Hematopoietic multipotent progenitor cell treated with erythropoietin and hydrocortisone succinate and interleukin-3 and kit ligand, for 8 days (in vitro differentiated cells): Measurements from ENCODE around the gene LAMA2.
"Not testable (repeated sequence)": the region's sequence is repeated elsewhere in the genome, so short reads cannot be mapped to it uniquely, and the experiment has no call there.

ENCODE experiments used
- DNase-seq: peaks from one replicate; pipeline ENCODE4 v3.0.0-alpha.2; 2015

The LAMA2 gene

DNA sequence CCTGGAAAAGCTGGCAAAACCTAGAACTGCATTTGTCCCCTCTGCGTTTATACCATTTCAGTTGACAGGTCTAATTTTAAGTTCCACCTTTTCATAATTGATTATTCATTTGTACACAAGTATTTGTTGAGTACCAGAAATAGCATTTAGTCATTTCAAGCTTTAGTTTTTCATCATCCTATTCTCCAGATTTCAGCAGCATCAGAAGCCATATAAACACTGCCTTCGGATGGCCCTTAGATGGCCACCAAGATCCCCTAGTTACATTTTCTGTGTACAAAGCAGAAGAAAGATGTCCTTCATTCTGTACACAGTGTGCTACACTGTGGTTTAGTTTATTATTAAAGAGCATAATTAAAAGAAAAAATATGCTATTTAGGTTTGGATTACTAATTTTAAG lies 131.4 kb downstream of the LAMA2 start:
- DNase-seq = no peak

DNA sequence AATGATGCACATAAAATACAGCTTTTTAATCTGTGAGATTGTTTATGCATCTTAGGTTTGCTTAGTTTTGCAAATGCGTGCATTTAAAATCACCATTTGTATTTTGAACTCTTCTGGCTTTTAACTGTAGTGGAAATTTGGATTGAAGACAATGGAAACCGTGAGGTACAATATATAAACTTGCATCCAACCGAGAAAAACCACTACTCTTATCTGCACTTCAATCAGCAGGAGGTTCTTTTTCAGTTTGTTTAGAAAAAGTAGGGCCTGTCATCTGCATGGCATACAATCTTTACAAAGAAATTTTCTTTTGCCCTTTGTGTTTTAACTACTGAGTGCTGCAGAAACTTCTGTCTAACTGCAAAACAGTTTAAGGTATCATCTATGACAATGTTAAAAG lies 132.8 kb downstream of the LAMA2 start:
- no peak for DNase-seq

DNA sequence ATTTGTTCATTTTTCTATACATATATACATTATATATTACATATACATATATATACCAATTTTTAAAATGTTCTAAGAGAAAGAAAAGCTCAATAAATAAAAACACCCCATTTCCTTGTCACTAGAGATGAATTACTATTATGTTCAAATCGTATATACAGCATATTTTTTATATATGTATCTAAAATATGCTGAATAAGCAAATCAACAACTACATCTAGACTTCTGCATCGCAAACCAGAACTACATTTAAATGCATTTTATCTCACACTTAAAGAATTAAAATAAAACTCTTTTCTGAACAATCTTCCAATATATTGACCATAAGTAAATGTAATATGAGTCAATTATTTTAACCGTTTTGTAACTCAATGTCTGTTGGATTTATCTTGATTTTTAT lies 133.9 kb downstream of the LAMA2 start:
- DNase-seq = no peak

DNA sequence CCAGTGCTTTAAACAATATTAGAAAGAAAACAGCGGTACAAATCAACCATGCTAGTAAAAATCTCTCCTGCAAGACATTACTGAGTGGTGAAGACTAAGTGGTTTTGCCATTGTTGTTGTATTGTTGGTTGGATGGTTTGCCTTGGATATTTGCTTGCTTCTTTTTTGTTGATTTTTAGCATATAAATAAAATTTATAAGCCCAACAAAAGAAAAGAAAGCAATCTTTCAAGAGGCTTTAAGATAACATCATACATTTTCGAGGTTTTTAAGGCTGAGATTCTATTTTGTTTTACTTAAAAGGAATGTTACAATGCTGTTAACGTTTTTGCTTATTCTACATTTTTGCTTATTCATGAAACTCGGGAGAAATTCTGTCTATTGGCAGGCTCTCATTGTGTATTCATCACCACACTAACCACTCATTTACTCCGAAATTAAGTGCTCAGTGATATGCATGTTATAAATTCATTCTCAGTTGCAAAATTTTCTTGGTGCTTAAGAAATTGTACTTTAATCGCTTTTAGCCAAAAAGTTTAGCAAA lies 139.1 kb downstream of the LAMA2 start:
- DNase-seq = no peak

DNA sequence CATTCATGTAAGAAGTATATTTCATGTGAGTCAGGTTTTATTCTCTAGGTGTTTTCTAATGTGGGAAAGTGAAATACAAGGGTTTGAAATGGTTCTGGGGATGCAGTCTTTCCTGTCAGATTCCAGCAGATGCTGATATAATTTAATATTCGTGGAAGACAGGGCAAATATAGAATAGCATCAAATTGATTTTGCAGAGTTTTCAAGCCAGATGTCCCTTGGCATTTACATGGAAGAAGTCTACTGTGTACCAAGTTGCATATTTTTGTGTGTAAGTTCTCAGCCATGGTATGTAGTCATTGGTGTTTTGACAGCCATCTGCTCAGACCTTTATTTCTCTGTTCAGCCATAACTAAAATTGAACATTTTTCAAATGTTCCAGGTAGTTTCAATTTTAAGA lies 143.7 kb downstream of the LAMA2 start:
- DNase-seq = no peak

DNA sequence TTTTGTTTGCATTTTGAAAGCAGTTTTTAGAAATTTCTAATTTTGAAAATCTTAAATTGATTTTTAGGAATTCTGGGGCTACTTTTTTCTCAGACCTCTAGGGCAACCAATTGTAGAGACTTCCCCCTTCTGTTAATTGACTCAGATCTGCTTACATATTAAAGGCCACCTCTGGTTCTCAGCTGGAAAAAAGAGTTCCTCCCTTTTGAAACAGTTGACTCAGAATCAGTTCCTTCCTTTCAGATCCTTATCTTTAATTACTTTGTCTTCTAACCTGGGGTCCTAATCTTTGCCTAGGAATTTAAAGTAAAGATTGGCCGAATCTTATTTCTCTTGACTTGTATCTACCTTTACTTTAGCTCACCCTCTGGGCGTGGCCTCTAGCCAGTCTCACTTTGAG lies 146.8 kb downstream of the LAMA2 start:
- no peak for DNase-seq

DNA sequence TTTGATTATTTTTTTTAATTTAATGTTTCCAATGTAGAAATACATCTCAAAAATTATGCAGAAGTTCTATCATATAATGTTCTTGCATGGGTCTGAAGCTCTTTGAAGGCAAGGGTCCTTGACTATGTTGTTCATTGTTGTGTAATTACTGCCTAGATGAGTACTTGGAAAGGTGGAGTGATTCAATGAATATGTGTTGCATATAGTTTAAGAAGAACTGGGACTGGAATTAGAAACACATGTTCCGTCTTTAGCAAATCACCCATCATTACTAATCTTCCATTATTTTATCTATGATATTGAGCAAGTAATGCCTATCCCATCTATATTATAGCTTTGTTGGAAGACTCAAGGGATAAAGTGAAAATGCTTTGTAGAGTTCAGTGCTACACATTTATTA lies 147.3 kb downstream of the LAMA2 start:
- DNase-seq = no peak

DNA sequence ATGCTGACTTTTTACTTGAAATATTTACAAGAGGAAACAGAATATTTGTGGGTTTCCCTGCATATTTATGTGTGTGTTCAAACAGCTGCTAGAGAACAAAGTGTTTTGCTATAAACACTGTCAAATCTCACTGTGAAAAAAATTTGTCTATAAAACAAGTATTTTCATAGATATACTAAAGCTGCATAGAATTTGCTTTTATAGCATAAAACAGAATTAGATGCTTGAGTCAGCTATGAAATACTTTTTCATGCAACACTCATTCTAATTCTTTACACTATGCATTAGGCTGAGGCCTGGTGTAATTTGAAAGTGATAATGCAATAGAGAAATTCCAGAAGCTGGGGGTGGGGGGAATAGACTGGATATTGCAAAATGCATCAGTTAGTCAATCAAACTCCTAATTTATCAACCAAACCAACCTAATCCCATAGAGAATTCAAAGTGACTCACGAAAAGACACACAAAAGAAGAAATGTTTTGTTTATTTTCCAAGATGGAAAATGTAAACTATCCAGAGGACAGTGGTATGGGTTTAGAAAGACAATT lies 148.2 kb downstream of the LAMA2 start:
- no peak for DNase-seq

DNA sequence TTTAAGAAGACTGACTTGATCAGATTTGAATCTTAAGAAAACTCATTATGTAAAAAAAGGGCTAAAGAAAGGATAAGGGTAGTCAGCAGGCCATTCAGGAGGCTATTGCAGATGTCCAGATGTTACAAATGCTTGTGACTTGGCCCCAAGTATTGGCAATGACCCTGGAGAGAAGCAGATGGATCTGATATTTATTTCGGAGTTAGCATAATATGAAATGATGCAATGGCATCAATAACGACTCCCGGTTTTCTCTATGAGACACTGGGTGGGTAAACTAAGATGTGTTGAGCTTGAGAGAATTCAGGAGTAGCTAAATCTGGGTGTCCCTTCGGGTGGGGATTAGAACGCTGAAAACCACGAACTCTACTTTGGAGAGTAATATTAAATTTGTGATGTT lies 149.7 kb downstream of the LAMA2 start:
- DNase-seq = no peak

DNA sequence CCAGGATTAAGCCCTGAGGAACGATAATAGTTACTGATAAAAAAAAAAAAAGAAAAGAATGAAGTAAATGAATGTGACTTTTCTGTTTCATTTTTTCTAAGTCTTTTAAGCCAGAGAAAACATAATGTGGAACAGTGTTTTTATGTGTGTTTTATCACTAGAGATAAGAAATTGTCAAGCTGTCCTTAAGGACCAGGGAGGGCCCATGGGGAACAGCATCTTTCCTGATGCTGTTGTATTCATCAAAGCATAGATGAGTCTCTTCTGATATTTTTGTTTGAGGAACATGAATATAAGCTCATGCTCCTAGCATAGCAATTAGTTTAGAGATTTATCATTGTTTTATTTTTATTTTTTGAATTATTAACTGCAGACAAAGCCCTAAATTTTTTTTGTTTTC lies 150.2 kb downstream of the LAMA2 start:
- DNase-seq = no peak

DNA sequence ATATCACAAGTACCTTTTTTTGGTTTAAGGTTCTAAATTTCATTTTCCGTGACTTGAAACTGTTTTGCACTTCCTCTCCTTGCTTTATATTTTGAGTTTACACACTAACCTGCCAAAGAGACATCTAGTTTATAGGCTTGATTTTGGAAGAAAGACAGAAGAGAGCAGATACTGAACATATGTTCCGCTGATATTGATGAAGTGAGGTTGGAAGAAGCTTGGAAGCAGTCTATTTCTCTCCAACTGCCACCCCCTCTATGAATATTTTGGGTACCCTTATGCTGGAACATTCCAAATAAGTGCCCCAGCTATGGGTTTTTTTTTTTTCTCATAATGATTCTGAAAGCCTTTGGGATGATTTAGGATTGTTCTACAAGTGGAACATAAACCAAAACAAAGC lies 150.6 kb downstream of the LAMA2 start:
- DNase-seq = no peak

DNA sequence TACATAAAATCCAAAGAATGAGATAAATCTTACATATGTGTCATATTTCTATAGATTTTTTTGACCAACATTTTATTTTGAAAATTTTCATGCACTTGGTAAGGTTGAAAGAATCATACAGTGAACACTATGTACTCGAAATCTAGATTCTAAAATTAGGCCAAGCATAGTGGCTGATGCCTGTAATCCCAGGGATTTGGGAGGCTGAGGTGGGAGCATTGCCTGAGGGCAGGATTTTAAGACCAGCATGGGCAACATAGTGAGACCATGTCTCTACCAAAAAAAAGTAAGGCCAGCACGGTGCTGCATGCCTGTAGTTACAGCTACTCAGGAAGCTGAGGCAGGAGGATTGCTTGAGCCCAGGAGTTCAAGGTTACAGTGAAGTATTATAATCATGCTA lies 158.6 kb downstream of the LAMA2 start:
- DNase-seq = no peak

DNA sequence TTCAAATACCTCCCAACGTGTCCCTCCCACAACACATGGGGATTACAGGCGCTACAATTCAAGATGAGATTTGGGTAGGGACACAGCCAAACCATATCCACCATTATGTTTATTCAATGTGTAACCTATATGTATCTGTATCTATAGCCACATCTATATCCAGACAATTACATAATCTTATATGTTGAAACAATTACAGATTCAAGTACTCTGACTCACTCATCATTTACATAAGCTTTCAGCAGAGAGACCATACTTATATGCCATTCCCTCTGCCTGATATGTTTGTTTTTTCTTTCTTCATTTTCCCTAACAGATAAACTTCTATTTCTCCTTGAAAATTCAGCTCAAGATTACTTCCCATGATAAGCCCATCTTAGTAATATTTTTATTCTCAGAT lies 163.6 kb downstream of the LAMA2 start:
- DNase-seq = no peak

DNA sequence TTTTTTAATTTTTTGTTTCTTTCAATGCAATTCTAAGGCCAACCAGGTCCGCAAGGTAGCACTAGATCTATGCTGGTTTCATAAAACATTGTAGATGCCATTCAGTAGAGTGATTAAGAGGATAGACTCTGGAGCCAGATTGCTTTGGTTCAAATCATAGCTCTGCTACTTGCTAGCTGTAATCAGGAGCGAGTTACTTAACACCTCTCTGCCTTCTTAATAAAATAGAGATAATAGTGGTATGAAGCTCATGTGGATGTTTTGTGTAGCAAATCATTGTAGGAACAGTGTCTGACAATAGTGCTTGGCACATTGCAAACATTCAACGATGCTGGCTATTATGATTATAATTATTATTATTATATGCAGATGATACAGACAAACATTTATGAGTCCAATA lies 164.9 kb downstream of the LAMA2 start:
- DNase-seq = no peak

DNA sequence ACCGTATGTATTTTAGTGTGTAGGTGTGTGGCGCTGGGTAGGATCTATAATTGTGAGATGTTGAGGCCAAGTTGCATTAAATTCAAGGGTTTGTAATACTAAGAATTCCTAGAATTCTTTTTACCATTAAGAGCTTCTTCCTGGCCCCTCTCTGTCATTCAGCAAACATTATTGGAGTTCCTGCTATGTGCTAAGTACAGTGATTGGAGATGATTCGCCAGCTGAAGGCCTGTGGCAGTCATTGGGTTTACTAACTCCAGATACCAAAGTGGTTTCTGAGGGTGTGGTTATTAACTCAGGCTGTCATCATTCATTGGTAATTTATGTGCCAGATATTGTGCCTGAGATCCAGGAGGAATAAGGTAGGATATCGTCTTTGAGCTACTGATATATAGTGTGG lies 167.1 kb downstream of the LAMA2 start:
- no peak for DNase-seq

DNA sequence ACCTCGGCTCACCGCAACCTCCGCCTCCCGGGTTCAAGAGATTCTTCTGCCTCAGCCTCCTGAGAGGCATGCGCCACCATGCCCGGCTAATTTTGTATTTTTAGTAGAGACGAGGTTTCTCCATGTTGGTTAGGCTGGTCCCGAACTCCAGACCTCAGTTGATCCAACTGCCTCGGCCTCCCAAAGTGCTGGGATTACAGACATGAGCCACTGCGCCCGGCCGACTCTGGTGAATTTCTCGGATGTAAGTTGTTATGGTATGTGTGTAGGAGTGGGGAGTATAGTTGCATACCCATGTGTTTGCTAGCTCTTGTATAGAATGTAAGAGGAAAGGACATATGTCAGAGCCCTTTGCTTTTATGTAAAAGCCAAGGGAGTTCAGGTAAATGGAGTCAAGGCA lies 170.2 kb downstream of the LAMA2 start:
- not testable (repeated sequence) for DNase-seq

DNA sequence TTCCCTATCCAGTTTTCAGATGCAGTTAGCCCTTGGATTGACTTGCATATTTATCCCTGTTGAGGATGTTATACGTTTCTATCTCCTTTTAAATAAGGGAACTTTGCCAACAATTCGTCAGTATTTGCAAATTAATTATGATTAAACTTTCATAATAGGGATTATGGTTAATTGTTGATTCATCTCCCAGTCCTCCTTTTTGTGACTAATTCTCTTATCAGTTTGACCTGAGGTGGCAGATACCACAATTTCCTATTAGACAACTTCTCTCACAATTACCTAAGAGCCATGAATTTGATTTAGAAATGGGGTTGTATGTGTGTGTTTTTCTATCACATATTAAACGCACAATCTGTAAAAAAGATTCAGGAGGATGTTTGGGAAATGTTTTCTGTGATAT lies 172.9 kb downstream of the LAMA2 start:
- no peak for DNase-seq

DNA sequence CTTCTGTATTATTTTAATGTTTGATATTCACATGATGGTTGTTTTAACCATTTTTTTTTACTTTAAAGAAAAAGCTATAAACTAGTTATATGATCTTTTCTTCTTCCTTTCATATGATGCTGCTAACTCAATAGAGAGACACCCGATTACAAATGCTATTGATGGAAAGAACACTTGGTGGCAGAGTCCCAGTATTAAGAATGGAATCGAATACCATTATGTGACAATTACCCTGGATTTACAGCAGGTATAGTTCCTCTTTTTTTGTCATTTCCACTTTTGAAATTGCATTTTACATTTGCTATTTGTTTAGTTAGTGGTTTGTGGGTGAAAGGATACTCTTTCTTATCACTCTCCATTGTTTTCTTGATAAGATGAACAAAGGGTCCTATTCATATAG lies 176.7 kb downstream of the LAMA2 start:
- DNase-seq = no peak

DNA sequence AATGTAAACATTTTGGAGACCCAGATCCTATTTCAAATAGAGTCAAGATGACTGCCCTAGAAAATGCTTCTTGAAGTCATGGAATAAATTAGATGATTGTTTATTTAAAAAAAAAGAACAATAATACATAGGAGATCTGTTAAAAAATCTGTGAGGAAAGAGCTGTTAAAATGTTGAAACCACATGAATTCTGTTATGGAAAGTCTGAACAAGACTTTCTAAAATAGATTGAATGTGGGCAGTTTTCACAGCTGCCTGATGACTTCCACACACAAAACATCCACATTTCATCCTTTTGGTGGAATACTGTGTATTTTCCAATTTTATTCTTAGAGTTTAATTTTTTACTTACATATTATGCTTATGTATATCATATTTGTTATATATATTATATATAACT lies 186.1 kb downstream of the LAMA2 start:
- no peak for DNase-seq

DNA sequence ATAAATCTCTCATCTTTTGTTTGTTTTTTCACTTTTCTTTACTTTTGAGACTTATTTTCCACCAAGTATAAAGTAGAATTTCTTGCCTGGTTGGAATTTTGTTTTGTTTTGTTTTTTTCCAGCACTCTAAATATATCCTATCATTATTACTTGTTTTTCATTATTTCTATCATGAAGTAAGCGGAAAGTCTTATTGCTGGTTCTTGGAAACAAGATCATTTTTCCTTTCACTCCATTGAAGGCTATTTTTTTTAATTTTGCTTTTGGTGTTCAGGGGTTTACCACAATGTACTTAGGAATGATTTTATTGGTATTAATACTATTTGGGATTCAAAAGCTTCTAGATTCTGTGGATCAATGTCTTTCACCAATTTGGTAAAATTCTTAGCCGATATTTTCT lies 190.1 kb downstream of the LAMA2 start:
- DNase-seq = no peak

DNA sequence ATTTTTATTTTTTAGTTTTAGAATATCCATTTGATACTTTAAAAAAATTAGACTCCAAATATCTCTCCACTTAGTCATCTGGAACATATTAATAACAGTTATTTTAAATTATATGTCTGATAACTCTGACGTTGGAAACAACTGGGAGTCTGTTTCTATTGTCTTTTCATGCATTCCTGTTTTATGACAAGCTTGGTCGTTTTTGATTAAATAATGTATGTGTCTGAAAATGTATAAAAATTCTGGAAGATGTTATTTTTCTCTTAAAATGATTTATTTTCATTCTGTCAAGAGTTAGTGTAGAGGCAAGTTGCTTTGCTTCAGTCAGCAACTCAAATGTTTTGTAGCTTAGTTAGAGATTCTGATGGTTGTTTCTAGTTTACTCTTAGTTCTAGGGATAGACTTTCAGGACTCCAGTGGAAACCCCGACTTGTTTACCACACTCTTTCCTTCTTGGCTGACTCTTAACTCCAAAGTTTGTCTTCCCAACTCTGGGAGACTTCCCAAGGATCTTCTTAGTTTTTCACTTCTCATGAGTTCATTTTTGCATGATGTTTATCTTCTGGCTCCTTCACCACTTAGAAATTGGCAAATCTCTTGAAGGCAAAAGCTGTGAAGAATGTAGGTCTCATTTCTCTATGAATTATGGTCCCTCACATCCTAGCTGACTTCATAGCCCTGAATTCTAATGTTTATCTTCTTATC lies 190.9 kb downstream of the LAMA2 start:
- DNase-seq = no peak

DNA sequence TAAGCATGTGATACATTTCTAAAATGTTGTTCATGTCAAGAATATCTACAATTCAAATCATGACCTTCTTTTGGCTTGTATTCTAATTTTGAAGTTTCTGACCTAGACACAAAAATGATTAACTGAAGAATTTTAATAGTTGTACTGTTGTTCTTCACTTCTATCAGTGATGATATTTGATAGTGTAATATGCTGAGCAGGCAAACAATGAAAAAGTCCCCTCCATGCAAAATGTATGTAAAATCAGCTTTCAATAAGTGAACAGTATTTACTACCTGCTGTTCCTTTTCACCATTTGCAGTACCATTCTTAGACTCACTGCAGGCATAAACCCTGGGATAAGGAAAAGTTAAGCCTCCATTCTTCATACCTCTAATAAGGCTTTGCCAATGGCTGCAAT lies 201.5 kb downstream of the LAMA2 start:
- DNase-seq = no peak

DNA sequence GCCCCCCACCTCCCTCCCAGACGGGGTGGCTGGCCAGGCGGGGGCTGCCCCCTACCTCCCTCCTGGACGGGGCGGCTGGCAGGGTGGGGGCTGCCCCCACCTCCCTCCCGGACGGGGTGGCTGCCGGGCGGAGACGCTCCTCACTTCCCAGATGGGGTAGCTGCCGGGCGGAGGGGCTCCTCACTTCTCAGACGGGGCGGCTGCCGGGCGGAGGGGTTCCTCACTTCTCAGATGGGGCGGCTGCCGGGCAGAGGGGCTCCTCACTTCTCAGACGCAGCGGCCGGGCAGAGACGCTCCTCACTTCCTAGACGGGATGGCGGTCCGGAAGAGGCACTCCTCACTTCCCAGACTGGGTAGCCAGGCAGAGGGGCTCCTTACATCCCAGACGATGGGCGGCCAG lies 205.5 kb downstream of the LAMA2 start:
- DNase-seq = not testable (repeated sequence)

DNA sequence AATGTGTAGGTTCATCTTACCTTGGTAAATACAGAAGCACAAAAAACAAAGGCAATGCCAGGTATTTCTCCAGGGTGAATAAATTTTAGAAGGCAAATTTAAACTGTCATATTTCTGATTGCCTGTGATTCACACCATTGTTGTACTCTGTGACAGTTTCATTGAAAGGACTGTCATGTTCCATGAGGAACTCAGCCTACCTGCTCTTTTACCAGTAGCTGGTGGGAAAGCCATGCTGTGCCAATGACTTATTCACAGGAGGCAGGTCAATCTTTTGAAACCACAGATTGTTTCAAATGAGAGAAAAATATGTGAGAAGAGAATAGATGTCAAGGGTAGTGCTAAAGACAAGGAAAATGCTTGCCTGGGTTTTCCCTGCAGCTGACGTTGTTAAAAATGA lies 206.4 kb downstream of the LAMA2 start:
- no peak for DNase-seq

DNA sequence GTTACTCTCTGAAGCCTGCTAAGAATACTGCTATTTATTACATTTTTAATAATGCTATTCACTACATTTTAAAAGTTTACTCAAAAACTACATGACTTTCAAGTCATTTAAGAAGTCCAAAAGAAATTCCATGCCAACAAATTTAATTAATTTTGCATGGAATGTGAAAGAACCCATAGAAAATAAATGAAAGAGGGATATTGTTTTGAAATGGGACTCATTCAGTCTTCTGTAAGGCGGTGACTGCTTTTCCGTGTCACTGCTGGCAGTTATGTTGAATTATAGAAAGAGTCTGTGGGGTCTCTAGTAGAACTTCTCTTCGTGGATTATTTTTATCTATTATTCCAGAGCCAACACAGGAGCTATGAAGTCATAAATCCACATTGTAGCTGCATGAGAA lies 211.2 kb downstream of the LAMA2 start:
- DNase-seq = no peak
